ENCODE results near the gene SLC16A3.

The SLC16A3 gene

DNA sequence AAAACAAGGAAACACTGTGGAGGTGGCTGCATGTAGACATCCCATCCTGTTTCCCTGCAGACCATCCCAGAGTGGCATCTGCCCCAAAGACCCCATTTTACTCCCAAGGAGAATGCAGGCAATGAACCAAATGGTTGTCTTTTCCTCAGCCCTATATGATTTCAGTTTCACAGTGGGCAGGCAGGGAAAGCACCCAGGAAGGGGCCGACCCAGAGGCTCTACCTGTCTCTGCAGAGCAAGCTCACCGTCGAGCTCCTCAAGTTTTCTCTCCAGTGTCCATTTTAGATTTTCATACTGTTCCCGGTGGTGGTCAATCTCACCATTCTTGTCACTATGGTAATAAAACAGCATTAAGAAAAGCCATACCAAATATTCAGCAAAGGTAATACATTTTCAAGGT, 30.8 kb upstream of the SLC16A3 start:
- DNase-seq (ENCODE audit: low read depth) = no peak
- TF ChIP-seq, protein P1, sequence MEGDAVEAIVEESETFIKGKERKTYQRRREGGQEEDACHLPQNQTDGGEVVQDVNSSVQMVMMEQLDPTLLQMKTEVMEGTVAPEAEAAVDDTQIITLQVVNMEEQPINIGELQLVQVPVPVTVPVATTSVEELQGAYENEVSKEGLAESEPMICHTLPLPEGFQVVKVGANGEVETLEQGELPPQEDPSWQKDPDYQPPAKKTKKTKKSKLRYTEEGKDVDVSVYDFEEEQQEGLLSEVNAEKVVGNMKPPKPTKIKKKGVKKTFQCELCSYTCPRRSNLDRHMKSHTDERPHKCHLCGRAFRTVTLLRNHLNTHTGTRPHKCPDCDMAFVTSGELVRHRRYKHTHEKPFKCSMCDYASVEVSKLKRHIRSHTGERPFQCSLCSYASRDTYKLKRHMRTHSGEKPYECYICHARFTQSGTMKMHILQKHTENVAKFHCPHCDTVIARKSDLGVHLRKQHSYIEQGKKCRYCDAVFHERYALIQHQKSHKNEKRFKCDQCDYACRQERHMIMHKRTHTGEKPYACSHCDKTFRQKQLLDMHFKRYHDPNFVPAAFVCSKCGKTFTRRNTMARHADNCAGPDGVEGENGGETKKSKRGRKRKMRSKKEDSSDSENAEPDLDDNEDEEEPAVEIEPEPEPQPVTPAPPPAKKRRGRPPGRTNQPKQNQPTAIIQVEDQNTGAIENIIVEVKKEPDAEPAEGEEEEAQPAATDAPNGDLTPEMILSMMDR (IDR thresholded peaks at IDR 0.05; ENCODE audit: low read length, missing control alignments) = no peak
- H3K4me3 ChIP-seq (replicated peaks; ENCODE audit: low read depth, low read length) = no peak overlapping the region

DNA sequence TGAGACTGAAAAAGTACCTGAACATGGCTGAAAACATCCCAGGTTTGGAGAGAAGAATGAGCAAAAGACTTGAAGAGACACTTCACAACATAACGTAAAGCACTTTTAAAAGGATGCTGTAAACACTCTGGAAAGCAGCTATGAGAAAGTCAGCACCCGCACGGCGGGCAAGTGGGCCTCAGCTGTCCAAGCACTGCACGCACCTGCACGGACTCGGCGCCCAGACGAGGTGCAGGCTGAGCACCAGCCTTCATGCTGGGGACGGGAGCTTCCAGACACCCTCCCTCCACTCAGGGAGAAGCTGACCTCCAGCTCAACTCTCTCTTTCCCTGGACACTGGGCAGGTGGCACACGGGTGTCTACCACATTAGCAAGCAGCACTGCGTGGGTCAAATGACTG, 29.3 kb upstream of the SLC16A3 start:
- H3K4me3 ChIP-seq (replicated peaks; ENCODE audit: low read depth, low read length) = no peak overlapping the region
- no peak for DNase-seq (ENCODE audit: low read depth)
- TF ChIP-seq, protein P1 (IDR thresholded peaks at IDR 0.05; ENCODE audit: low read length, missing control alignments) = no peak

DNA sequence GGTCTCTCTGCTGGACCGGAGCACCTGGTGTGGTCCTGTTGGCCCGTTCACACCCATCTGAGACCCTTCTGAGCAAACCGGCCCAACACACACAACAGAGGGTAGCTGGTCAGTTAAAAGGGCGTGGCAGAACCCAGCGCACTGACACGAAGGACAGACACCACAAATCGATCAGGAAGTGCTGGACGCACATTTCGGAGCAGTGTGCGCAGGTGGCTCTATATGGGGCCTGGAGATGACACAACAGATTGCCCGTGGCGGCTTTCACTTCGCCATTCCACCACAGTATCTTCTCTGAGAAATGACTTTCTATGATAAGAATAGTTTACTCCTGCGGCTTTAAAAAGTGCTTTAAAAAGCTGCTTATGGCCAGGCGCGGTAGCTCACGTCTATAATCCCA, 28.7 kb upstream of the SLC16A3 start:
- TF ChIP-seq, protein P1 (IDR thresholded peaks at IDR 0.05; ENCODE audit: low read length, missing control alignments) = no peak
- no peak for DNase-seq (ENCODE audit: low read depth)
- H3K4me3 ChIP-seq (replicated peaks; ENCODE audit: low read depth, low read length) = no peak overlapping the region

DNA sequence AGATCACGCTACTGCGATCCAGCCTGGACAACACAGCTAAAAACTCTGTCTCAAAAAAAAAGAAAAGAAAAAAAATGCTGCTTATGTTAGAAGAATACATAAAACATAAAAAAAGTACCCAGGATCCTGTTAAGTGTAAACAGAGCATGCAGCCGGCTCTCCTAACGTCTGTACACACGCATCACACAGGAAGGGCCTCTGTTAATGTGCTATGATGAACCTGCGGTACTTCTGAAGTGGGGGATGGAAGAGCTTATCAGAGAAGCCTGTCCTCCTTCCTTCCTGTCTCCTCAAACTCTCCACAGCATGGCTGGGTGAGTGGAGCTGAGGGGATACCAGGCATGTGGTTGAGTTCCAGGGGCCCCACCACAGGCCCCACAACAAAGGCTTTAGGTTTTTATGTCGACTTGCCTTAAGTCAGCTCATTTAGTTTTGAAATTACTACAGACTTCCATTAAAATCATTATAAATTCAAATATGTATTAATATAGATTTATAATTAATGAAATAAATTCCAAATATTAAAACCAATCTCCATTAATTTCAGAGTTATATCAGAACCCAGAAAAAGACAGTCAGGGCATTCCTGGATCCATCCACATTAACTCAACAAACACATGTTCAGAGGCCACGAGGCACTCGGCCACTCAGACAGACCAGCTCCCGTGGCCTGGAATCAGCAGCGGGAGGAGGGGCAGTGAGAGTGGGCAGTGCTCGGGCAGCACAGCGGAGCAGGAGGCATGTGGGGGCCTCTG, 27.9 kb upstream of the SLC16A3 start:
- DNase-seq (ENCODE audit: low read depth) = no peak

DNA sequence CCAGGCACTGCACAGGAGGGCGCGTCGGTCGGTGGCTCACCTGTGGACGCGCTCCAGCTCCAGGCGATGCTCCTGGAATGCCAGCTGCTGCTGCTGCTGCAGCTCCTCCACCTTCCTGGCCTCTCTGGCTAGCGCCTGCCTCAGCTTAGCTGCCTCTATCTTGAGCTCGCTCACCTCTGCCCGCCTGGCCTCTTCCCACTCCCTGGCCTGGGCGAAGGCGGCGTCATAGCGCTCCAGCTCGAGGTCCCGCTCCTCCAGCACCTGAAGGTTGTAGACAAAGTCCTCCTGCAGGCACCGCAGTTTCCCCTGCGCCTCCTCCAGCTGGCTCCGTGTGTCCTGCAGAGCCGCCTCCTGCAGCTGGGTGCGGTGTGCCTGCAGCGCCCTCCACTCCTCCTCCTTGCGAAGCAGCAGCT, 27.3 kb upstream of the SLC16A3 start:
- DNase-seq (ENCODE audit: low read depth) = no peak
- H3K4me3 ChIP-seq (replicated peaks; ENCODE audit: low read depth, low read length) = no peak overlapping the region
- TF ChIP-seq, protein P1 (IDR thresholded peaks at IDR 0.05; ENCODE audit: low read length, missing control alignments) = no peak

More for the DNA sequence above, 27.9 kb upstream of the SLC16A3 start:
- TF ChIP-seq, protein P1 (IDR thresholded peaks at IDR 0.05; ENCODE audit: low read length, missing control alignments) = no peak
- no peak overlapping the region for H3K4me3 ChIP-seq (replicated peaks; ENCODE audit: low read depth, low read length)

DNA sequence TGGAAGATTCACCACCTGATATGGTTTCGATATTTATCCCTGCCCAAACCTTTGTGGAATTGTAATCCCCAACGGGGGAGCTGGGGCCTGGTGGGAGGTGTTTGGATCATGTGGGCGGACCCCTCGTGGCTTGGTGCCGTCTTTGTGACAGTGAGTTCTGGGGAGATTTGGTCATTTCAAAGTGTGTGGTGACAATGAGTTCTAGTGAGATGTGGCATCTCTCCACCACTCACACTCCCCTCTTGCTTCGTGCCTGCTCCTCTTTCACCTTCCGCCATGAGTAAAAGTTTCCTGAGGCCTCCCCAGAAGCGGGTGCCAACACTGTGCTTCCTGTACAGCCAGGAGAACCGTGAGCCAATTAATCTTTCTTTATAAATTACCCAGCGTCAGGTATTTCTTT, 25.9 kb upstream of the SLC16A3 start:
- TF ChIP-seq, protein P1 (IDR thresholded peaks at IDR 0.05; ENCODE audit: low read length, missing control alignments) = no peak
- DNase-seq (ENCODE audit: low read depth) = no peak
- no peak overlapping the region for H3K4me3 ChIP-seq (replicated peaks; ENCODE audit: low read depth, low read length)

DNA sequence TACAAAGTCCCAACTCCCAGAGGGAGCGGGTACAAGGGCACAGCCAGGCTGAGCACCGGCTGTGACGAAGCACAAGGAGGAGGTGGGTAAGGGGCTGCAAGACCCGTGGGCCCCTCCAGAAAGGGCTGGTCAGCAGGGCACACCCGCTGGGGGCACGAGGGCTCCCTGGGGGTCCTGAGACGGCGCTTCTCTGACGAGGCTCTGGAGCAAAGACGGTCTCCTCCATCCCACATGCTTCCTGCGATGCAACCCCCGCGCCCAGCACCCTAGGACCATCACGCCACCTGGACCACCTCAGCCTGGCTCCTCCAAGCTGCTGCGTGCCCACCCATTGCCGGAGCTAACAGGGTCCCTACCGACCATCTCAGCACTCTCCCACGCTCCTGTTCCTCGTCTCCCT, 24.9 kb upstream of the SLC16A3 start:
- no peak for DNase-seq (ENCODE audit: low read depth)
- H3K4me3 ChIP-seq (replicated peaks; ENCODE audit: low read depth, low read length) = no peak overlapping the region
- TF ChIP-seq, protein P1 (IDR thresholded peaks at IDR 0.05; ENCODE audit: low read length, missing control alignments) = no peak

All from fibroblast of pulmonary artery (primary cell).